Measurements from ENCODE around the gene NAA50.

DNA sequence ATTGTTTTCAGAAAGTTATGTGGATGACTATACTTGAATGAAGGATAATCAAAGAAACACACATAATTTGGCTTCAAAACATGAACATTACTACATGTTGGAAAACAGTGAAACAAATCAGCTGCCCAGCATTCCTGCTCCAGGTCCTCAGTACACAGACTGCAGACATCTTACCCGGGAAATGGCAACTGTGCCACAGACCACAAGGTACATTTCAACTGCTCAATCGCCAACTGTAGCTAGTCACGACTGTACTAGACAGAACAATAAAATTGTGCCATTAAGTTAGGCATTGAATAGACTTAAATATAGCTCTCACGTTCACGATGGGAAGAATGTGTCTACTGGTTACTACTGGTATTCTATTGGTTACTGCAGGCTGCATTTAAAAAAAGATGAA lies 5.0 kb downstream of the NAA50 start:
- TF ChIP-seq, protein P1, sequence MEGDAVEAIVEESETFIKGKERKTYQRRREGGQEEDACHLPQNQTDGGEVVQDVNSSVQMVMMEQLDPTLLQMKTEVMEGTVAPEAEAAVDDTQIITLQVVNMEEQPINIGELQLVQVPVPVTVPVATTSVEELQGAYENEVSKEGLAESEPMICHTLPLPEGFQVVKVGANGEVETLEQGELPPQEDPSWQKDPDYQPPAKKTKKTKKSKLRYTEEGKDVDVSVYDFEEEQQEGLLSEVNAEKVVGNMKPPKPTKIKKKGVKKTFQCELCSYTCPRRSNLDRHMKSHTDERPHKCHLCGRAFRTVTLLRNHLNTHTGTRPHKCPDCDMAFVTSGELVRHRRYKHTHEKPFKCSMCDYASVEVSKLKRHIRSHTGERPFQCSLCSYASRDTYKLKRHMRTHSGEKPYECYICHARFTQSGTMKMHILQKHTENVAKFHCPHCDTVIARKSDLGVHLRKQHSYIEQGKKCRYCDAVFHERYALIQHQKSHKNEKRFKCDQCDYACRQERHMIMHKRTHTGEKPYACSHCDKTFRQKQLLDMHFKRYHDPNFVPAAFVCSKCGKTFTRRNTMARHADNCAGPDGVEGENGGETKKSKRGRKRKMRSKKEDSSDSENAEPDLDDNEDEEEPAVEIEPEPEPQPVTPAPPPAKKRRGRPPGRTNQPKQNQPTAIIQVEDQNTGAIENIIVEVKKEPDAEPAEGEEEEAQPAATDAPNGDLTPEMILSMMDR (IDR thresholded peaks at IDR 0.05) = no peak
- TF ChIP-seq POLR2A (IDR thresholded peaks at IDR 0.05) = no peak

All from ovary (tissue), 3 donors.